ENCODE measurements around the gene C5orf47. TPM values are rescaled to one million over a fixed set of nuclear protein-coding genes. Genes with fewer than 3 reads are reported as not detected.

C5orf47 gene, protein sequence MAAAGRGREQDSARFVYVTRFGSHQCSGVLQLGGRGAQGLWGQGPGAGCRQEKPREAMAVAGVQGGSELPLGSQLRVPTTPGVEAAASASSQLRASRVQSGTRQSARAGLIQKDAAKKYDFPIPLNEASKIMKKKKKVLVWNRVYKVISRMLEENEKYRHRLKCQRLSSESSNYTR
- total RNA-seq, result not detected

GRCh38 chr5:173988554-173989431 is at the start of gene C5orf47:
TSS of gene C5orf47 (plus strand) at chr5:173989170. CDS start at chr5:173989264, 94 bp downstream.
- TF ChIP-seq, protein P1, sequence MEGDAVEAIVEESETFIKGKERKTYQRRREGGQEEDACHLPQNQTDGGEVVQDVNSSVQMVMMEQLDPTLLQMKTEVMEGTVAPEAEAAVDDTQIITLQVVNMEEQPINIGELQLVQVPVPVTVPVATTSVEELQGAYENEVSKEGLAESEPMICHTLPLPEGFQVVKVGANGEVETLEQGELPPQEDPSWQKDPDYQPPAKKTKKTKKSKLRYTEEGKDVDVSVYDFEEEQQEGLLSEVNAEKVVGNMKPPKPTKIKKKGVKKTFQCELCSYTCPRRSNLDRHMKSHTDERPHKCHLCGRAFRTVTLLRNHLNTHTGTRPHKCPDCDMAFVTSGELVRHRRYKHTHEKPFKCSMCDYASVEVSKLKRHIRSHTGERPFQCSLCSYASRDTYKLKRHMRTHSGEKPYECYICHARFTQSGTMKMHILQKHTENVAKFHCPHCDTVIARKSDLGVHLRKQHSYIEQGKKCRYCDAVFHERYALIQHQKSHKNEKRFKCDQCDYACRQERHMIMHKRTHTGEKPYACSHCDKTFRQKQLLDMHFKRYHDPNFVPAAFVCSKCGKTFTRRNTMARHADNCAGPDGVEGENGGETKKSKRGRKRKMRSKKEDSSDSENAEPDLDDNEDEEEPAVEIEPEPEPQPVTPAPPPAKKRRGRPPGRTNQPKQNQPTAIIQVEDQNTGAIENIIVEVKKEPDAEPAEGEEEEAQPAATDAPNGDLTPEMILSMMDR (IDR thresholded peaks at IDR 0.05), result no peak
- Histone ChIP-seq H3K27me3 (no peaks in the 10 kb centered on the region), H3K9ac (ENCODE audit: low read depth in 2 of 2, low read length in 2 of 2) (no peak within 1 kb of the TSS), H3K36me3 (no peaks in the 10 kb centered on the region), H3K4me3 (no peak within 1 kb of the TSS), H3K27ac (no peak within 1 kb of the TSS), H3K4me1 (no peaks in the 10 kb centered on the region), H3K9me3 (no peaks in the 10 kb centered on the region)
- intact Hi-C loops (cut with DNase I), result no loop called here
- no peak for DNase-seq

- no peak for DNase-seq
- no peaks in the 10 kb centered on the region for H3K4me1 ChIP-seq
- H3K36me3 ChIP-seq, result peaks cover 3% of the 10 kb centered on the region
- no peak overlapping the region for H3K27ac ChIP-seq
- H3K9ac ChIP-seq (ENCODE audit: low read depth in 2 of 2, low read length in 2 of 2), result no peak overlapping the region
- no peaks in the 10 kb centered on the region for H3K27me3 ChIP-seq
- intact Hi-C loops (cut with DNase I), result no loop called here
- TF ChIP-seq, protein P1 (IDR thresholded peaks at IDR 0.05), result no peak
- no peak overlapping the region for H3K4me3 ChIP-seq
- H3K9me3 ChIP-seq, result no peaks in the 10 kb centered on the region
These were observed 48.7 kb upstream of the C5orf47 start for GRCh38 chr5:173940269-173940668.

GRCh38 chr5:173941102-173941501 is 47.9 kb upstream of the C5orf47 start:
- no peaks in the 10 kb centered on the region for H3K27me3 ChIP-seq
- TF ChIP-seq, protein P1 (IDR thresholded peaks at IDR 0.05), result no peak
- H3K9me3 ChIP-seq, result no peaks in the 10 kb centered on the region
- peaks cover 6% of the 10 kb centered on the region for H3K36me3 ChIP-seq
- no peak overlapping the region for H3K4me3 ChIP-seq
- no peak for DNase-seq
- H3K9ac ChIP-seq (ENCODE audit: low read depth in 2 of 2, low read length in 2 of 2), result no peak overlapping the region
- intact Hi-C loops (cut with DNase I), result no loop called here
- H3K27ac ChIP-seq, result no peak overlapping the region
- H3K4me1 ChIP-seq, result no peaks in the 10 kb centered on the region

- H3K27me3 ChIP-seq, result no peaks in the 10 kb centered on the region
- TF ChIP-seq, protein P1 (IDR thresholded peaks at IDR 0.05), result no peak
- H3K27ac ChIP-seq, result no peak overlapping the region
- H3K4me3 ChIP-seq, result no peak overlapping the region
- intact Hi-C loops (cut with DNase I), result no loop called here
- H3K4me1 ChIP-seq, result no peaks in the 10 kb centered on the region
- peaks cover 6% of the 10 kb centered on the region for H3K36me3 ChIP-seq
- H3K9me3 ChIP-seq, result no peaks in the 10 kb centered on the region
- no peak for DNase-seq
- H3K9ac ChIP-seq (ENCODE audit: low read depth in 2 of 2, low read length in 2 of 2), result no peak overlapping the region
These were observed 47.1 kb upstream of the C5orf47 start for GRCh38 chr5:173941758-173942401.

DNA sequence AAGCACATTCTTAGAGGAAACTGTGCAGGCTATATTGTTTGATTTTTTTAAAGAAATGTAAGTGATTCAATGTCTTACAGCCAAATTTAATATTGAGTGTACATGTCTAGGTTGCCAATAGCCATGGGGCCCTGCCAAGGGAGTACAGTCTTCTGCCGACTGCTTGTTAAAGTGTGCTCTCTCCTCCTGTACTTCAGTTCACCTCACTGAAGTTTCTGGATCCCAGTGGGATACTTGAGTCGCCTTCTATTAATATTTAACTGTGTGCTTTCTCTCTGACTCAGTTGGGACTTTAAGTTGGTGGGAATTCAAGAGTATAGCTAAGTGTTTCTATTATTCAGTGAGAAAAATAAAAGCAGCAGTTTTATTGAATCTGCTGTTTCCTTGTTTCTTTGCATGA is 44.5 kb upstream of the C5orf47 start:
- DNase-seq, result no peak
- no peak overlapping the region for H3K9ac ChIP-seq (ENCODE audit: low read depth in 2 of 2, low read length in 2 of 2)
- intact Hi-C loops (cut with DNase I), result no loop called here
- H3K4me3 ChIP-seq, result no peak overlapping the region
- peaks cover 6% of the 10 kb centered on the region for H3K36me3 ChIP-seq
- no peaks in the 10 kb centered on the region for H3K4me1 ChIP-seq
- no peaks in the 10 kb centered on the region for H3K27me3 ChIP-seq
- H3K27ac ChIP-seq, result no peak overlapping the region
- H3K9me3 ChIP-seq, result no peaks in the 10 kb centered on the region
- TF ChIP-seq, protein P1 (IDR thresholded peaks at IDR 0.05), result no peak
